Fibroblast of pulmonary artery (primary cell): ENCODE measurements around the gene TP73.

Experiments
- DNase-seq: peaks from one replicate; pipeline ENCODE4 v3.0.0-alpha.2; 2010; ENCODE audit warnings: low read depth
- H3K4me3 ChIP-seq: replicated peaks from 2 replicates; pipeline ENCODE4 v1.5.1; 2011; ENCODE audit warnings: low read depth, mild to moderate bottlenecking, control low read depth, low read length, moderate library complexity
- TF ChIP-seq, protein P1 (sequence below): IDR thresholded peaks from 2 replicates; pipeline ENCODE4 v1.5.1; 2011; ENCODE audit warnings: mild to moderate bottlenecking, control low read depth, low read length, inconsistent platforms; ENCODE audit errors: missing control alignments

TP73 gene

DNA sequence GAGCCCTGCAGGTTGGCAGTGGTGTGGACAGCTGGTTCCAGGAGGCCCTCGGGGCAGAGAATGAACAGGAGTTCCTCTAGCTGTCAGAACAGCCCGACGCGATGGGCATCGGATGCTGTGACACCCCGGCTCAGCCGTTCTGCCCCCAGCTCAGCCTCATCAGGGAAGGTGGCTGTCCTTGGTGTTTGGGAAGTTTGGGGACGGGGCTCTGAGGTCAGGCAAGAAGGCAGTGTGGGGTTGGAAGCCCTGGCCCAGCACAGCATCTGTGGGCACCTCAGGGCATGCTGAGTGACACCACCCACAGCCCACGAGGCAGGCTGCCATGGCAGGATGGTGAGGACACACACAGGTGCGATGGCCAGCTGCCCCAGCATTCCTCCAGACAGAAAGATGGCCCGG, 59.1 kb downstream of the TP73 start:
- no peak for DNase-seq
- no peak overlapping the region for H3K4me3 ChIP-seq
- TF ChIP-seq, protein P1, sequence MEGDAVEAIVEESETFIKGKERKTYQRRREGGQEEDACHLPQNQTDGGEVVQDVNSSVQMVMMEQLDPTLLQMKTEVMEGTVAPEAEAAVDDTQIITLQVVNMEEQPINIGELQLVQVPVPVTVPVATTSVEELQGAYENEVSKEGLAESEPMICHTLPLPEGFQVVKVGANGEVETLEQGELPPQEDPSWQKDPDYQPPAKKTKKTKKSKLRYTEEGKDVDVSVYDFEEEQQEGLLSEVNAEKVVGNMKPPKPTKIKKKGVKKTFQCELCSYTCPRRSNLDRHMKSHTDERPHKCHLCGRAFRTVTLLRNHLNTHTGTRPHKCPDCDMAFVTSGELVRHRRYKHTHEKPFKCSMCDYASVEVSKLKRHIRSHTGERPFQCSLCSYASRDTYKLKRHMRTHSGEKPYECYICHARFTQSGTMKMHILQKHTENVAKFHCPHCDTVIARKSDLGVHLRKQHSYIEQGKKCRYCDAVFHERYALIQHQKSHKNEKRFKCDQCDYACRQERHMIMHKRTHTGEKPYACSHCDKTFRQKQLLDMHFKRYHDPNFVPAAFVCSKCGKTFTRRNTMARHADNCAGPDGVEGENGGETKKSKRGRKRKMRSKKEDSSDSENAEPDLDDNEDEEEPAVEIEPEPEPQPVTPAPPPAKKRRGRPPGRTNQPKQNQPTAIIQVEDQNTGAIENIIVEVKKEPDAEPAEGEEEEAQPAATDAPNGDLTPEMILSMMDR = no peak

DNA sequence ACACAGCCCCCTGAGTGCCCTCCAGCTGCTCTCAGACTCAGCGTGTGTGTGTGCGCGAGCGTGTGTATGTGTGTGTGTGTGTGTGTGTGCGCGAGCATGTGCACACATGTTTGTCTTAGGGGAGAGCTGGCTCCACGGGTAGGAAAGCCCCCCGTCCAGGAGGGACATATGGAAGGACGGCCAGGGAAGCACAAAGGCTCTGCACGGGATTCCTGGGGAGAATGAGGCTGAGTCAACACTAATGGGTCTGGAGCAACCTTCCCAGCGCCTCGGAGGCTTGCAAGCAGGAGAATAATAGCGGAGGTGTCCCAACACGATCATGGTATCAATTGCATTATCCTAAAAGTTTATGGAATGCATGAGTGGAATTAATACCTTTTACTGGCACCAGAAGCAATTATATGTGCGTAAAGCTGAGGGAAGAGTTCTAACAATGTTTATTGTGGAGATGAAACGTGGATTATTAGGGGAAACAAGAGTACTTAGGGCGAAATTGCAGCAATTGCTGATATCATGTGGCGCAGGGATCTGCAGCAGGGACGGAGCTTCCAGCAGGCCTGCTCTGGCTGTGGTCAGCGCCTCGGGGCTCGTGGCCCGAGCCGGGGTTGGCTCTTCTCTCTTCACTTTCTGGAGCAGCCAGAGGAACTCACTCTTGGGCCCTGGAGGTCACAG, 59.6 kb downstream of the TP73 start:
- no peak for DNase-seq
- TF ChIP-seq, protein P1 = no peak
- no peak overlapping the region for H3K4me3 ChIP-seq

DNA sequence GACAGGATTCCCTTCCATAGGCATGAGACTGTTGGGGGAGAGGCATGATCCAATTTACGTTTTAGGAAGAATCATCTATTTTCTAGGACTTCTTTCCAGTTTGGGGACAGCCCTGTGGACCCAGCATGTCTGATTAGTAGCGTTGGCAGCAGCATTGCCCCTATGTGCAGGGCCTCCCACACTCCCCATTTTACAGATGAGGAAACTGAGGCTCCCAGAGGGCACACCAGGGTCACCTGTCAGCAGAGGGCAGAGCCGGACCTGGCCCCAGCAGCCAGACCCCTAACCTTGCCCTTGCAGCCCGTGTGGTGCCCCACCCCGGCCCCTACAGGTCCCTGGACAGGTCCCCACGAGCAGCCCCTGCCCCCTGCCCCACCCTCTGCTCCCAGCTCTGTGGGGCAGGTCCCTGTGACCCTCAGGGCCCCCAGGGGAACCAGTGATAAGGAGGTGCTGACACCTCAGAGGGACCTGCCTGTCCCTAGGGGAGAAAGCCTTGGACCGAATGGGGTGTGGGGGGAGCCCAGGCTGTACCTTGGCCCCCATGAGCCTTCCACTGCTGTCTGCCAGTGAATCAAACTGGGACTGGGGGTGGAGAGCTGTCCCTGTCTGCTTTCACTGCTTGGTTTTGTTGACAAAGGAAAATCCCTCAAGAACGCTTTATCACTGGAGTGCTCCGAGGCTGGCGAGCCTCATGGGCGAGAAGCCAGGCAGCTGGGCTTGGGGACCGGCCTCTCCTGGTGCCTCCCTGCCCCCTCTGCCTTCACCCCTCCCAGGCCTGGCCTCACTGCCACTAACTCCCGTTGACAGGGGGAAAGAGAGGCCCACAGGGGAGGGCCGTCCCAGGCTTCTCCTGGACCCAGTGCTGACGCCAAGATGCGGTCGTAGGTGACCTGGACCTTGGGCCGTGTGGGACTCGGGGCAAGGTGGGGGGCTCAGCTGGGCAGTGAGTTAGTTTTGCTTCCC, 60.5 kb downstream of the TP73 start:
- no peak for DNase-seq
- TF ChIP-seq, protein P1 = no peak

DNA sequence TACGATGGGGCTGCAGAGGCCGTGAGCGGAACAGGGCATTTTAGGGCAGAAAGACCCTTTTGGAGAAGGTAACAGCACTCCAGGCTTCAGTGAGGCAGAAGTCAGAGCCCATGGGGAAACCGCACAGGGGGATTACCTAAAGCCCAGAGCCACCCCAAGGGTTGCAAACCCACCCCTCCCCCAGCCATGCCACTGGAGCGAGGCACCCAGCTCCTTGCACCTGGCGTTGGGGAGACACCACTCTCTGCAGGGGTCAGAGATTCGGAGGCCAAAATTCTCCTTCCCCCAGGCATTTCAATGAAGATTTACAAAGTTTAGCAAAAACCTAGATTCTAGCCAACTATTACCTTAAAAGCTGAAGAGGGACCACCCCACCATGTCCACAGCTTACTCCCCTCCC, 61.5 kb downstream of the TP73 start:
- DNase-seq = no peak
- TF ChIP-seq, protein P1 = no peak
- H3K4me3 ChIP-seq = no peak overlapping the region

More for the DNA sequence above, 60.5 kb downstream of the TP73 start:
- no peak overlapping the region for H3K4me3 ChIP-seq

DNA sequence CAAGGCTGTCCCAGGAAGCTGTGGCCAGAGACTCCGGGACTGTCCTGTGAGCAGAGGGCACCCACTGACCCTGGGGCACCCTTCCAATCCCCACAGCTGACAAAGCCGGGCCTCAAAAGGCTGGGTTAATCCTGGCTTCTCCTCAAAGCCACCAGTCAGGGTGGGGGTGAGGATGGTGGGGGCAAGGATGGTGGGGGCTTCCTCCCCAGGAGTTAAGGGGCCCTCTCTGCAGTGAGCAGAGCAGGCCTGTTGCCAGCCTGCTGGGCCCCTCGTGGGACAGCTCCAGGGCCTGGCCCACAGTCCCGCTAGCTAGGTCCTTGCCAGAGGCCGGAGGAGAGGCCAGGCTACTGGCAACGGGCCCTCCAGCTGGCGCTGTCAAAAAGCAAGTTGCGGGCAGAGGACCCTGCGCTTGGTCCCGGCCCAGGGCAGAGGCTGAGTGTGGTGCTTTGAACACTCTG, 62.0 kb downstream of the TP73 start:
- no peak for DNase-seq
- H3K4me3 ChIP-seq = no peak overlapping the region
- TF ChIP-seq, protein P1 = no peak

DNA sequence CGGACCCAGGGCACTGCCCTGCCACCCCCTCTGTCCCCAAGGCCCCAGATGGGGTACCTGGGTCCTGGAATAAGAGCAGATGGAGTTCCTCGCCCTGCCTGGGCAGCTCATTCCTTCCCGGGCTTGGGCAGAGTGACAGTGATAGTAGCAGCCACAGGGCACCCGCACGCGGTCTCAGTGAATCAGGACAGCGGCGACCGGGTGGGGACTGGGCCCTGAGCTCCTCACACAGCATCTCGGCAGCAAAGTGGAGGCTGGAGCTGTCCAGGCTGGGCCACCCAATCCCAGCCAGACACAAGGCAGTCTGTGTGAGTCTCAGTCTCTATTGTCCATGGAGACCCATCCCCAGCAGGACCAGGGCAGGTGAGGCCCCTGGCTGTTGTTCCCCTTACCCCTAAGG, 62.5 kb downstream of the TP73 start:
- no peak overlapping the region for H3K4me3 ChIP-seq
- DNase-seq = no peak
- TF ChIP-seq, protein P1 = no peak
